Activated naive CD8-positive, alpha-beta T cell treated with anti-CD3 and anti-CD28 coated beads, Interleukin-2, amount 50 U/mL, for 16 hours (primary cell): ENCODE results near the gene PTOV1.
A peak's percentile ranks its signal among the peaks of the same experiment; 100 is the strongest.
"Not testable (repeated sequence)": the region's sequence is repeated elsewhere in the genome, so short reads cannot be mapped to it uniquely, and the experiment has no call there.

ENCODE experiments used
- DNase-seq: peaks from one replicate; pipeline ENCODE4 v3.0.0-alpha.2; 2020; ENCODE audit warnings: low read depth, low spot score

The PTOV1 gene

DNA sequence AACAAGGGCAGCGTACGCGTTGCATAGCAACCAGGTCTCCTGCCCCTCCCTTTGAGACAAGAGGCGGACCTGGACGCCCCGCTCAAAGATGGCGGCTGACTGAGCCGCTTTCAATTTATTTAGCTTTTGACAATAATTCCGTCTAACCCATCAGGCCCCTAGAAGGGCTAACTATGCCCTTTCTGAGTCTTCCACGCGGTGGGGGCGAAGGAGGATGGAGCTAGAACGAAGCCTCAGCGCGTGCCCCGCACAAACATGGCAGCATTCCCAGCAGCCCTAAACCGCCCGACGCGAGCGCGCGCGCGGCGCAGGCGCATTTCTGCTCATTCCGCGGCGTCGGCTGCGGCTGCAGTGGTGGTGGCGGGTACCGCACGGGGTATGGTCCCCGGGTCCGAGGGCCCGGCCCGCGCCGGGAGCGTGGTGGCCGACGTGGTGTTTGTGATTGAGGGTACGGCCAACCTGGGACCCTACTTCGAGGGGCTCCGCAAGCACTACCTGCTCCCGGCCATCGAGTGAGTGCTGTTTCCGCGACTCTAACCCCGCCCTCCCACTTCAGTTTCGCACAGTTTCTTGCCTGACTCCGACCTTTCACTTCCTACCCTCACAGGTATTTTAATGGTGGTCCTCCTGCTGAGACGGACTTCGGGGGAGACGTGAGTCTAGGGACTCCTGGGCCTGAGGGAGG, 32.9 kb upstream of the PTOV1 start, which contains the start of gene MED25:
TSS of gene MED25 (plus strand) at position 326 of the 685 bp plus-strand sequence. CDS start at position 379, 53 bp downstream.
- DNase-seq: peak; percentile 59

DNA sequence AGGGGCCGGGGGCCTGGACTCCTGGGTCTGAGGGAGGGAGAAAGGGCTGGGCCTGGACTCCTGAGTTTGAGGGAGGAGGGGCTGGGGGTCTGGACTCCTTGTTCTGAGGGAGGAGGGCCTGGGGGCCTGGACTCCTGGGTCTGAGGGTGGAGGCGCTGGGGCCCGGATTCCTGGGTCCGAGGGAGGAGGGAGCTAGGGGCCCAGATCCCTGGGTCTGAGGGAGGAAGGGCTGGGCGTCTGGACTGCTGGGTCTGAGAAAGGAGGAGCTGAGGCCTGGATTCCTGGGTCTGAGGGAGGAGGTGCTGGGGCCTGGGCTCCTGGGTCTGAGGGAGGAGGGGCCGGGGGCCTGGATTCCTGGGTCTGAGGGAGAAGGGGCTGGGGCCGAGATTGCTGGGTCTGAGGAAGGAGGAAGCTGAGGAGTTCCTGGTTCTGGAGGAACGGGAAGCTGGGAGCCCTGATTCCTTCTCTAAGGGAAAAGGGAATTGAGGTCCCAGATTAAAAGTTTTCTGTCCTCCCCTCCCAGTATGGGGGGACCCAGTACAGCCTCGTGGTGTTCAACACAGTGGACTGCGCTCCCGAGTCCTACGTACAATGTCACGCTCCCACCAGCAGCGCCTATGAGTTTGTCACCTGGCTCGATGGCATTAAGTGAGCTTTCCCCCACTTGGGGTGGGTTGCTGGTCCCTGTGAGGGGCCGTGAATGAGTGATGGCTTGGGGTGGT, 32.1 kb upstream of the PTOV1 start:
- DNase-seq: no peak

DNA sequence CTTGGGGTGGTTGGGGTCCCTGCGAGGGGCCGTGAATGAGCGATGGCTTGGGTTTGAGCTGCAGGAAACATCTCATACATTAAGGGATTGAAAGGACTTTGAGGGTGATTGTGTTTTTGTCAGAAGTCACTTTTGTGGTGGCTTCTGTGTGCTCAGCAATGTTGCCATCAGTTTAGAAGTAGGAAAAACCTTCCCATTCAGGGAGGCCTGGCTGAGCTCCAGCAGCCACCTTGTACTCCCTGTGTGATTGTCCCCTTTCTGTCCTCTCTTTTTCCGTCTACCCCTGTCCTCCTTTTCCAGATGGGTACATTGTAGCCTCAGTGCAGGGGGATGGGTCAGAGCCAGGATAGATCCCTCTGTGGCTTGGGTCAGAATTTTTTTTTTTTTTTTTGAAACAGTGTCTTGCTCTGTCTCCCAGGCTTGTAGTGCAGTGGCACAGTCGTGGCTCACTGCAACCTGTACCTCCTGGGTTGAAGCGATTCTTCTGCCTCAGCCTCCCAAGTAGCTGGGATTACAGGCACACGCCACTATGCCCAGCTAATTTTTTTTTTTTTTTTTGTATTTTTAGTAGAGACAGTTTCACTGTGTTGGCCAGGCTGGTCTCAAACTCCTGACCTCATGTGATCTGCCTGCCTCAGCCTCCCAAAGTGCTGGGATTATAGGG, 31.4 kb upstream of the PTOV1 start:
- not testable (repeated sequence) for DNase-seq

DNA sequence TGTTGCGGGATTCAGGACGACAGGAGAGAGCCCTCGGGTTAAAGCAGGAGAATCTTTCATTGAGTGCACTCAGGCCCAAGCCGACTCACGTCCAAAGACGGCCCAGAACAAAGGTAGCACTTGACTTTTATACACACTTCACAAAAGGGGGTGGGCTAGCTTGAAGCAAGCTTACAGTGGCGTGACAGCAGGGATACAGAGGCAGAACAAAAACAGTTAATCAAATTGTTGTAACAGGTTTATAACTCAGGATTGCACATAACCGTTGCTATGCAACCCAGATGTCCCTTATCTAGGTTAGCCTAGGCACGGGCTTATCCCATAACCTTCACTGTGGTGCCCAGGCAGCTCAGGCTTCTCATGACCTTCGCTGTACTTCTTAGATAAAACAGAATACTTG, 30.8 kb upstream of the PTOV1 start:
- DNase-seq: no peak

DNA sequence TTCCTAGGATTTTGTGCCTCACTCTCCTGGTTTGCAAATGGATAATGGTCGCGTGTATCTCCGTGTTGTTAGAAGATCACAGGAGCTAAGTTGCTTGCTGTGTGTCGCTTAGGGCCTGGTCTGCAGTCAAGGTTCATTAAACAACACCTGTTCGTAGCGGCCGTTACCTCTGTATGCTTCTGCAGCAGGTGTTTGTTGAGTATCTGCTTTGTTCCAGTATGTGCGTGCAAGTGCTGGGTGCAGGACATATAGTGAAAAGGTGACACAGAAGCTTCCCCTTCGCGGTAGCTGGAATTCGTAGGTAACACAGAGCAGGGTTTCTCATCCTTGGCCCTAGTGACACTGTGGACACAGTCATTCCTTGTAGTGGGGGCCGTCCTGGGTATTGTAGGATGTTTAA, 27.5 kb upstream of the PTOV1 start:
- no peak for DNase-seq

DNA sequence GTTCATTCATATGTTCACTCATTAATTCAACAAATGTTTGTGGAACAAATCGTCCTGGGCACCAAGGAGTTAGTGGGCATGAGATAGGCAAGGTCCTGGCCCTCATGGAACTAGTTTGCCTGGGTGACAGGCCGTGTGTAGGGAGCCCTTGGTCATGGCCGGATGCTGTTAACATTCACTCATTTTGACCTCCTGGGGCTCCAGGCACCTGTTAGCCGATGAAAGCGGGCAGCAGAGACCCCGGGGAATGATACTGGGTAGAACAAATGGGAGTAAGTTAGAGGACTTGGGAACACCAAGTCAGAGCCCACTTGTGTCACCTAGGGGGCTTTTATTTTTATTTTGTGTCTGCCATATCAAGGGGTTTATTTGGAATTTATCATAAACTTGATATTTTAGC, 26.3 kb upstream of the PTOV1 start:
- no peak for DNase-seq

DNA sequence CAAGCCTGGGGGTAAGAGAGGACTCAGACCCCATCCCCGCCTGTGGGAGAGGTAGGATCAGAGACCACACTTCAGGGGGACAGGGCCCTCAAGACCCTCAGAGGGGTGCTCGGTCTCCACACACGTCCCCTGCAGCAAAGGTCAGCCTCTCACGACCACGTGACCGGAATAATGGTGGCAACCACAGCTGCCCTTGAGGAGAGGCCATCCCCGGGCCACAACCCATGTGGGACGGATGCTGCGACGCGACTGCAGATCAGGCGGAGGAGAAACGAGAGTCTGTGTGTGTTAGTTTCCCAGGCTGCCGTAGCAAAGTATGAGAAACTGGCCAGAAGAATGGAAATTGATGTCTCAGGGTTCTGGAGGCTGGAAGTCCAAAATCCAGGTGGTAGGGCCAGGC, 23.9 kb upstream of the PTOV1 start:
- no peak for DNase-seq

DNA sequence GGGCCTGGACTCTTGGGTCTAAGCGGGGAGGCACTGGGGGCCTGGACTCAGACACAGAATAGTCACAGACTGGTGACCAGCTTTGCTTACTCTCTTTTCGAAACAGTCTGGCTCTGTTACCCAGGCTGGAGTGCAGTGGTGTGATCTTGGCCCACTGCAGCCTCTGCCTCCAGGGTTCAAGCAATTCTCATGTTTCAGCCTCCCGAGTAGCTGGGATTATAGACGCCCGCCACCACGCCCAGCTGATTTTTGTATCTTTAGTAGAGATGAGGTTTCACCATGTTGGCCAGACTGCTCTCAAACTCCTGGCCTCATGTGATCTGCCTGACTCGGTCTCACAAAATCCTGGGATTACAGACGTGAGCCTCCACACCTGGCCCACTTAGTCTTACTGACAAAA, 21.8 kb upstream of the PTOV1 start:
- no peak for DNase-seq

DNA sequence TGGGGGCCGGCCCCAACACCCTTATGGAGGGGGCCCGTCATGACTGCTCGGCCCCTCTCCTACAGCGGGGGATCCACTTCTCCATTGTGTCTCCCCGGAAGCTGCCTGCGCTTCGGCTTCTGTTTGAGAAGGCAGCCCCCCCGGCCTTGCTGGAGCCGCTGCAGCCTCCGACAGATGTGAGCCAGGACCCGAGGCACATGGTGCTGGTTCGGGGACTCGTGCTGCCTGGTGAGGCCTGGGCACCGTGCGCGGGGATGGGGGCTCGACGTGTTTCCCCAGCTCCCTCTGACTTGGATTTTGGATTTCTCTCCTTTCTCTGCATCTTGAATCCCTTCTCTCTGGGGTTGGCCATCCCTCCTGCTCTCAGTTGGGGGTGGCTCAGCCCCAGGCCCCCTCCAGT, 21.2 kb upstream of the PTOV1 start:
- DNase-seq: no peak

DNA sequence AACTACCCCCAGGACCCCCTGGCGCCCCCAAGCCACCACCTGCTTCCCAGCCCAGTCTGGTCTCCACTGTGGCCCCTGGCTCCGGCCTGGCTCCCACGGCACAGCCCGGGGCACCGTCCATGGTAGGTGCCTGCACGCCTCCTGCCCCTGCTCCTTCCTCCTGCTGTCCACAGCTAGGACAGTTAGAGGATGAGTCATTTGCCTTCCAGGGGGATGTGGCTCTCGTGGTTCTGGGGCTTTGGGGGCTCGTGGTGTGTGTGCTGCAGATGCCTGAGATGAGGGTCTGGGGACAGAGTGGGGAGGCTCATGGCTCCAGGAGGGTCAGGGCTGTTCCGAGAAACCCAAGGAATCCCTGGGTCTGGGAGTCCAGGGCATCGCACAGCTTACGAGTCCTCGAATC, 20.2 kb upstream of the PTOV1 start:
- no peak for DNase-seq

DNA sequence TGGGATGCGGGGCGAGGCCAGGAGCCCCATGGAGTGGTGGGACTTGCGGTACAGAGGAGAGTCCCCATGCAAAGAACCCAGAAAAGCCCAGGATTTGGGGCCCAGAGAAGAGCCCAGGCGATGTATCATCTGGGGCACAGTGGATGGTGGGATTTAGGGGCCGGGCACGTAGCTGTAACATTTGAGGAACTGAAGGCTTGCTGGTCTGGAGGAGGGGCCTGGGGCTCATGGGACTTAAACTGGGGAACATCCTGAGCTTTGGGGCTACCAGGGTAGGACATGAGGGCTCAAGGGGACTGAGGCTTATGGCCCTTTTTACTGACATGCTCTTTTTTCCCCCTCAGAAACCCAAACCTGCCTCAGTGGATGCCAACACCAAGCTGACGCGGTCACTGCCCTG, 19.4 kb upstream of the PTOV1 start:
- no peak for DNase-seq

DNA sequence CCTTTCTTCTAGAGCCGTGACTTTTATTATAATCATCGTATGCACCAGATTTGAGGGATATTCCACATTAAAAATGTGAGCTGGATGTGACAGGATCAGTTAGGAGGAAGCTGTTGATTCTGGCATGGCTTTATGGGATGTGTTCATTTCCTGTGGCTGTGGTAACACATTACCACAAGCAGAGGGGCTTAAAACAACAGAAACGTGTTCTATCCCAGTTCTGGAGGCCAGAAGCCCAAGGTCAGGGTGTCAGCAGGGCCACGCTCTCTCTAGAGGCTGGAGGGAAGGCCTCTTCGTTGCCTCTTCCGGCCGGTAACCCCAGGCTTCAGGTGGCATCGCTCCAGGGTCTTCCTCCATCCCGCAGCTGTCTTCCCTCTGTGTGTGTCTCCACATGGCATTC, 18.4 kb upstream of the PTOV1 start:
- DNase-seq: no peak

DNA sequence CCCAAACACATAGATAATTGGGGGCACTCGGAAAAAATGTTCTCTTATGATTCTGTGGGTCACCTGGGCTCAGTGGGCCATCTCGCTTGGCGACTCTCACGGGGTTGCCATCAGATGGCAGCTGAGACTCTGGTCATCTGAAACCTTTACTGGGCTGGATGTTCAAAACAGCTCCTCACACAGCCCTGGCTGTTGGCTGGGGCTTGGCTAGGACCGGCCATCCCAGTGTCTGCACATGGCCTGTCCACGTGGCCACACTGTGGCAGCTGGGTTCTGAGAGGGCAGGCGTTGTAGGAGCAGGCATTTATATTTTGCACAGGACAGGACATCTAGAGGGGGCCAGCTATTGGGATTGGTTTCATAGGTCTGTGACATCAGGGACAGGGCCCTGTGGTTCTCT, 17.4 kb upstream of the PTOV1 start:
- no peak for DNase-seq

DNA sequence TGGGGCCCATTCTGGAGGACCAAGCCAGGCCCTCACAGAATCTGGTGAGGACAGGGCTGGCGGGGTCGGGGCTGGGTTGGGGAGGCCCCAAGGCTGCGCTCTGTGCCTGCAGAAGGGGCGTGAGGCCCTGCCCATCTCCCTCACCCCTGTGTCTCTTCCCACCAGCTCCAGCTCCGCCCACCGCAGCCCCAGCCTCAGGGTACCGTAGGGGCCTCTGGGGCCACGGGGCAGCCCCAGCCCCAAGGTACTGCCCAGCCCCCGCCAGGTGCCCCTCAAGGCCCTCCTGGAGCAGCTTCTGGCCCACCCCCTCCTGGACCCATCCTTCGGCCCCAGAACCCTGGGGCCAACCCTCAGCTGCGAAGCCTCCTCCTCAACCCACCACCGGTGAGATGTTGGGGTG, 15.4 kb upstream of the PTOV1 start:
- DNase-seq: no peak

DNA sequence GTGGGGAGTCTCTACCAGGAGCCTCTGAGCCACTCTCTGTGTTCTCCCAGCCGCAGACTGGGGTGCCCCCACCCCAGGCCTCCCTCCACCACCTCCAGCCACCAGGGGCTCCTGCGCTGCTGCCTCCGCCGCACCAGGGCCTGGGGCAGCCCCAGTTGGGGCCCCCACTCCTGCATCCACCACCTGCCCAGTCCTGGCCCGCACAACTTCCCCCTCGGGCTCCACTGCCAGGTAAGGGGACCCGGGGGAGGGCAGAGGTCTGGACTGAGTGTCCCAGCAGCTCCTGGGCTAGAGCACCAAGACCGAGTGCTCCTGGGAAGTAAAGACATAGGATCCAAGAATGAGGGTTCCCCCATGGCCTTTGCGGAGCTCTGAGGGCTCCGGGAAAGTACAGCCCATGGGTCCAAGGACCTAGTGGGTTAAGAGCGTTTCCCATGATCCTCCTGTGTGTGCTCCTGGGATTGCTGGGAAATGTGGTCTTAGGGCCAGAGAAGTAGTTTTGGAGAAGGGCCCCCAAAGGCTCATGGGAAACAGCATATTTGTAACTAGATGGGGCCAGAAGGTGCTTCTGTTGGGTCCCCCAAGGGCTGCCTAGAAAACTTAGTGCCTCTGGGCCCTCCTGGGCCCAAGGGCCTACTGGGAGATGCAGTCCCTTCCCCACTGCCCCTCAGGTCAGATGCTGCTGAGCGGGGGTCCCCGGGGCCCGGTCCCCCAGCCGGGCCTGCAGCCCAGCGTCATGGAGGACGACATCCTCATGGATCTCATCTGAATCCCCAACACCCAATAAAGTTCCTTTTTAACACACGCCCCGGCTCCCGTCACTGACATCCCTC, 14.6 kb upstream of the PTOV1 start:
- DNase-seq: no peak

DNA sequence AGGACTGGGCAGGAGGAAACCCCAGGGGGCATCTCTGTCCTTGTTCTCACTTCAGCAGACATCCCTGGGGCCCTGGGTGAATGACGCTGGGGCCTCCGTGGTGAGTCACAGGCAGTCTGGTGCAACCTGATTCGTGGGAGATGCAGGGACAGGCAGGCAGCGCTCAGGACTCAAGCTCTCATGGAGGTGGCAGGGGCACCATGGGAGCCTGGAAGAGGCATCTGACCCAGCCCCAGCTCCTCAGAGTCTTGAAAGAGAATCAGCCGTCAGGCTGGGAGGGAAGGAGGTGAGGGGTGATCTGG, 14.0 kb upstream of the PTOV1 start:
- no peak for DNase-seq

DNA sequence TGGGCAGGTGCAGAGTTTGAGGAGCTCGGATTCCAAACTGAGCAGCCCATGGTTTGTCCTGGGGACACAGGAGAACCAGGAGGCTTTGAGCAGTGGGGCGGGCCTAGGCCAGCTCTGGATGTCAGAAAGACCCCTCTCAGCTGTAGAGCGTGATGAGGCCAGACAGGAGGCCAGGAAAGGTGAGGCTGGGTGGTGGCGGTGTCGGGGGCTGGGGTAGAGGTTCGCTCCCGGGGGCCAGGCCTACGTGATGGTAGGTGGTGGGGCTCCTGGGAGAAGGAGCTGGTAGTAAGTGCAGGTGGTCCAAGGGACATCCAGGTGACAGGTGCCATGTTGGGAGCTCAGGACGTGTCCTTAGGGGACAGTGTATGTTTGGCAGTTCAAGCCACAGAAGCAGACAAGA, 13.5 kb upstream of the PTOV1 start:
- DNase-seq: no peak

DNA sequence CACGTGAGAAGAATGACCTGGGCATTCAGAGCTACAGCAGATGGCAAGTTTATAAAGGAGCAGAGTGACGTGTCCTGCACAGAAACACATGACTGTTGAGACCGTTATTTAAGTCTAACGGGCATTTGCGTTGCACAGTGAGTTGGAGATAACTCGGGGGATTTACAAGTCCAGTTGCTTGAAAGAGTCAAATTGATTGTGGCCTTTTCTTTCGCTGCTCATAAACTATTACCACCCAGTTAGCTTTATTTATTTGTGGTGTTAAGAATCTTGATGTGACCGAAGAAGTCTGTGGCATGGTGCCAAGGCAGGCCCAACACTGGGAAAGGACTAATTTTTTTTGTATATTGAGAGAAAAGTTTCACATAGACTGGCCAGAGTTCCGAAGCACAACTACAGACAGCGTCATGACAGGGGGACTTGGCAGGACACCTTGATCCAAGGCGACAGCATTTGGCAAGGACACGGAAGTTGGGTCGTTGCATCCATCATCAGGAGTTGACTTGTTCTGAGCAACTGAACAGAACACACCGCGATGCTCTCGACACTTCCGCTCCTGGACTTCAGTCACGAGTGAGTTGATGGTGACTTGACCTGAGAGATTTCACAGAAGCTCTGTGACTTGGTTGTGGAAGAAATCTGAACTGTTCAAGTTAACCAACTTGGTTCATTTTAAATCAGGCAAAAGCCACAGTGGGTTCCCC, 11.9 kb upstream of the PTOV1 start:
- no peak for DNase-seq

DNA sequence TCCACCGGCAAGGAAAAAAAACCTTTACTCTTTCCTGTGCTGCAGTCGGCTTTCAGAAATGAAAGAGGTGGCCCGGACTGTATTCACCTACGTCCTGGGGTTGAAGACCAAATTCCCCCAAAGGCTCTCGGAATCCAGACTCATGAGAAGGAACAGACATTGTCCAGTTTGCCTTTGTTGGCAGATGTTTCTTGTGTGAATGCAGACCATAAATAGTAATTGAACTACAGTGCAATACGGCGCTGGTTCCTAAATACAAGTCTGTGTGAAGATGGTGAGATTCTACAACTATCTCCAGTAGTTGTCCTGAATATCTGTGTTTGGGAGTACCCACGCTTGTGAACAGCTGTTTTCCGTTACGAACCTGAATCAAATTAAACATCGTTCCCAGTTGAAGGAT, 11.2 kb upstream of the PTOV1 start:
- no peak for DNase-seq

DNA sequence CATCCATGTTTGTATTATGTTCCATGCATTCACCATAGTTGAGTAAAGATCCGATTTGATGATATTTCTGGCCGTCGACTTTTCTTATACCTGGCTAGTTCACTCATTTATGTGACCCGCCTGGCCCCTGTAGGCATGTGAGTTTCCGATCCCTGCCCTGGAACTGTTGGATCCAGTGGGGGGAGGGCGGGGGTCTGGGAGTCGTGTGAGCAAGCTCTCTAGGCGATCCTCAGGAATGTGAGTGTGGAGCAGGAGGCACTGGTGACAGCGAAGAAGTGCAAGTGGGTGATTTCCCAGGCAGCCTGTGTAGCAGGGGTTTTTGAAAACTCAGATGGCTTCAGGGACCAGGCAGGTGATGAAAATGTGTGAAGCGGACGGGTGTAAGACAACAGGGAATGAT, 10.6 kb upstream of the PTOV1 start:
- no peak for DNase-seq

DNA sequence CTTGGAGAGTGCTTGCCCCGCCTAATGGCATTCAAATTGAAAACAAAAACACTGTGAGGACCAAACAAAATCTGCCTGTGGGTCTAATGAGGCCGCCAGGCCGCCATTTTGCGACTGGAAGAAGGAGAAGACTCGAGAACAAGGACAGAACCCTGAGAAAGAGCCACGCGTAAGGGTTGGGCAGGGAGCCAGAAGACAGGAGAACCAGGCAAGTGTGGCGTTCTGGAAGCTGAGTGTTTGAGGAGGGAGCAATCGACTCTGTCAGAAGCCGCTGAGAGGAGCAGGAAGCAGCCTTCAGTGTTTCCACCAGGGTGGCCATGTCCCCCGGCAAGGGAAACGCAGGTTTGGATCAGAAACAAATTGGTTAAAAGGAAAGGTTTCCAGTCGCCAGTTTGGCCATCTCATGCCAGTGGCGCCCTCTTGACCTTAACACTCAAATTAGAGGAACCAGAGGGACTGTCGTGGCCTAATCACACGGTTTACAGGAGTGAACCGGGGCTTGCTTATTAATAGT, 10.2 kb upstream of the PTOV1 start:
- no peak for DNase-seq
